Caco-2 (cell line): Measurements from ENCODE around the gene VMAC. TPM values are rescaled to one million over a fixed set of nuclear protein-coding genes. Genes with fewer than 3 reads are reported as not detected.

ENCODE experiments used
- BruUV-seq: library from RNA; stranded (reverse); fragments of 400-500 nt; replicated peaks from 2 replicates; lab custom pipeline; 2021; lab: Mats Ljungman, UMichigan
- CTCF ChIA-PET: fragments of 300-600 bp; sonication (Branson Sonifier 250); formaldehyde crosslinking; loops from one replicate; lab custom pipeline; 2022; ENCODE audit warnings: antibody characterized with exemption; lab: Charles Lee
- POLR2A ChIA-PET: fragments of 300-600 bp; sonication (Branson Sonifier 250); formaldehyde crosslinking; loops from one replicate; lab custom pipeline; 2022; ENCODE audit warnings: antibody characterized with exemption; lab: Charles Lee
- DNase-seq, 2 experiments: peaks; one replicate each; pipeline versions ENCODE4 v3.0.0 to v3.0.0-alpha.2; 2020 to 2022
- H3K27me3 ChIP-seq: replicated peaks from 2 replicates; pipeline ENCODE4 v1.6.0; 2011; ENCODE audit warnings: low read length; ENCODE audit not compliant: control insufficient read depth, insufficient read depth
- H3K36me3 ChIP-seq: 2 replicates; pipeline ENCODE4 v1.5.1; 2011; ENCODE audit warnings: low read length; ENCODE audit not compliant: control insufficient read depth, insufficient read depth
- H3K4me1 ChIP-seq: fragments of 250-450 bp; sonication (Bioruptor Pico); 2 replicates; pipeline ENCODE4 v1.5.1; 2020; ENCODE audit warnings: mild to moderate bottlenecking
- H3K4me3 ChIP-seq: 2 replicates; pipeline ENCODE4 v1.5.1; 2011; ENCODE audit warnings: low read depth, mild to moderate bottlenecking, control low read depth, low read length
- H3K9me3 ChIP-seq: fragments of 250-450 bp; sonication (Bioruptor Pico); 2 replicates; pipeline ENCODE4 v1.5.1; 2020; ENCODE audit warnings: mild to moderate bottlenecking, moderate library complexity
- H3K27ac Mint-ChIP-seq: one replicate; pipeline ENCODE4 v1.8.0; 2022; ENCODE audit warnings: mixed read lengths; ENCODE audit not compliant: unreplicated experiment
- H3K27me3 Mint-ChIP-seq: one replicate; pipeline ENCODE4 v1.8.0; 2022; ENCODE audit warnings: mixed read lengths; ENCODE audit not compliant: insufficient read depth, unreplicated experiment
- H3K36me3 Mint-ChIP-seq: one replicate; pipeline ENCODE4 v1.8.0; 2022; ENCODE audit warnings: mild to moderate bottlenecking, mixed read lengths; ENCODE audit not compliant: insufficient read depth, unreplicated experiment
- H3K4me1 Mint-ChIP-seq: one replicate; pipeline ENCODE4 v1.8.0; 2022; ENCODE audit warnings: low read depth, mixed read lengths; ENCODE audit not compliant: unreplicated experiment
- H3K4me3 Mint-ChIP-seq: one replicate; pipeline ENCODE4 v1.8.0; 2022; ENCODE audit warnings: mild to moderate bottlenecking, moderate library complexity, mixed read lengths; ENCODE audit not compliant: unreplicated experiment
- H3K9me3 Mint-ChIP-seq: one replicate; pipeline ENCODE4 v1.8.0; 2022; ENCODE audit warnings: mixed read lengths; ENCODE audit not compliant: unreplicated experiment
- CTCF ChIP-seq, 2 experiments: fragments of 200-600 bp in 1 of 2; IDR thresholded peaks; 1 replicate in 1 of 2; 2 replicates in 1 of 2; pipeline versions ENCODE4 v1.5.1 to v1.8.0; 2011 to 2022; ENCODE audit warnings: antibody characterized with exemption in 1 of 2, control low read depth in 1 of 2, inconsistent platforms in 1 of 2, low read depth in 1 of 2, low read length in 1 of 2, mild to moderate bottlenecking in 1 of 2, moderate library complexity in 1 of 2; ENCODE audit not compliant: insufficient read depth in 1 of 2, severe bottlenecking in 1 of 2, unreplicated experiment in 1 of 2
- intact Hi-C: fragments of 100-400 bp; cut with micrococcal nuclease; formaldehyde crosslinking; loops from one replicate; pipeline ENCODE4 v1.10.0; 2022; ENCODE audit not compliant: unreplicated experiment
- total RNA-seq: library from RNA; stranded (reverse); gene quantifications from 2 replicates; pipeline ENCODE4 v1.2.3, GENCODE V29; 2022

Gene VMAC
- total RNA-seq, 1 experiment from 2014 or later = 4.8 TPM

- H3K4me3 ChIP-seq = no peak overlapping the region
- POLR2A ChIA-PET = interaction anchor here (0.6 kb wide), 1 partner anchor 33 kb away, joined by 3 read pairs; no protein-coding TSS in a partner anchor
- DNase-seq = peak in 1 of 2 experiments; percentile 64
- Mint-ChIP-seq H3K27ac (peak overlapping the region; percentile 65), H3K9me3 (no peaks in the 10 kb centered on the region), H3K36me3 (peaks cover 38% of the 10 kb centered on the region), H3K4me3 (no peak overlapping the region), H3K27me3 (no peaks in the 10 kb centered on the region), H3K4me1 (peaks cover 9% of the 10 kb centered on the region)
- peaks cover 5% of the 10 kb centered on the region; the same call in 1 of the 2 replicates for H3K4me1 ChIP-seq
- H3K36me3 ChIP-seq = no peaks in the 10 kb centered on the region; the same call in 1 of the 2 replicates
- peak; percentile 74 to 86 for TF ChIP-seq CTCF (IDR thresholded peaks at IDR 0.05; ENCODE audit: insufficient read depth in 1 of 2, low read depth in 1 of 2, low read length in 1 of 2, severe bottlenecking in 1 of 2, unreplicated experiment in 1 of 2)
- no peaks in the 10 kb centered on the region for H3K9me3 ChIP-seq
- BruUV-seq = no TSS peak
- CTCF ChIA-PET = interaction anchor here (1.2 kb wide), 1 partner anchor 88 kb away, joined by 7 read pairs; no protein-coding TSS in a partner anchor
- no peaks in the 10 kb centered on the region for H3K27me3 ChIP-seq
- intact Hi-C loops = loop anchor here (1.0 to 2.0 kb wide), 2 partner anchors 87 to 119 kb away; partner anchors contain the start of gene NRTN
Observed at GRCh38 chr19:5891938-5892771, 12.5 kb upstream of the VMAC start.

GRCh38 chr19:5892772-5893275, 11.8 kb upstream of the VMAC start:
- intact Hi-C loops = loop anchor here (1.0 to 2.0 kb wide), 2 partner anchors 88 to 120 kb away; partner anchors contain the start of gene NRTN
- no TSS peak for BruUV-seq
- H3K36me3 ChIP-seq = no peaks in the 10 kb centered on the region; the same call in 1 of the 2 replicates
- Mint-ChIP-seq H3K36me3 (peaks cover 38% of the 10 kb centered on the region), H3K27me3 (no peaks in the 10 kb centered on the region), H3K4me1 (peaks cover 9% of the 10 kb centered on the region), H3K4me3 (no peak overlapping the region), H3K9me3 (no peaks in the 10 kb centered on the region), H3K27ac (peak overlapping the region; percentile 65)
- no peak for TF ChIP-seq CTCF (IDR thresholded peaks at IDR 0.05; ENCODE audit: insufficient read depth in 1 of 2, low read depth in 1 of 2, low read length in 1 of 2, severe bottlenecking in 1 of 2, unreplicated experiment in 1 of 2)
- H3K9me3 ChIP-seq = no peaks in the 10 kb centered on the region
- H3K27me3 ChIP-seq = no peaks in the 10 kb centered on the region
- DNase-seq = no peak
- H3K4me3 ChIP-seq = no peak overlapping the region
- ChIA-PET POLR2A (no interaction called here), CTCF (interaction anchor here (0.7 to 1.2 kb wide), 4 partner anchors 79 to 165 kb away, joined by 4 to 7 read pairs (median 6); no protein-coding TSS in a partner anchor)
- H3K4me1 ChIP-seq = peaks cover 5% of the 10 kb centered on the region; the same call in 1 of the 2 replicates

- intact Hi-C loops = loop anchor here (2.0 kb wide), 1 partner anchor 89 kb away; the partner anchor contains the start of gene NRTN
- CTCF ChIA-PET = interaction anchor here (0.7 to 0.8 kb wide), 3 partner anchors 79 to 165 kb away, joined by 4 to 6 read pairs (median 5); no protein-coding TSS in a partner anchor
- no peak for TF ChIP-seq CTCF (IDR thresholded peaks at IDR 0.05; ENCODE audit: insufficient read depth in 1 of 2, low read depth in 1 of 2, low read length in 1 of 2, severe bottlenecking in 1 of 2, unreplicated experiment in 1 of 2)
- H3K9me3 ChIP-seq = no peaks in the 10 kb centered on the region
- Mint-ChIP-seq H3K4me3 (no peak overlapping the region), H3K27me3 (no peaks in the 10 kb centered on the region), H3K36me3 (peaks cover 38% of the 10 kb centered on the region), H3K27ac (no peak overlapping the region), H3K9me3 (no peaks in the 10 kb centered on the region), H3K4me1 (peaks cover 9% of the 10 kb centered on the region)
- no peak for DNase-seq
- peaks cover 5% of the 10 kb centered on the region; the same call in 1 of the 2 replicates for H3K4me1 ChIP-seq
- H3K36me3 ChIP-seq = no peaks in the 10 kb centered on the region; the same call in 1 of the 2 replicates
- H3K4me3 ChIP-seq = no peak overlapping the region
- BruUV-seq = no TSS peak
- no peaks in the 10 kb centered on the region for H3K27me3 ChIP-seq
- POLR2A ChIA-PET = no interaction called here
Observed at GRCh38 chr19:5893296-5893903, 11.3 kb upstream of the VMAC start.
